HTERT RPE-1 (cell line): Measurements from ENCODE around the gene SUCLG2.

ENCODE experiments used
- in situ Hi-C: fragments of 300-500 bp; cut with MboI; formaldehyde crosslinking; loops from 4 replicates; pipeline ENCODE4 v1.14.3; 2020; ENCODE audit warnings: low sequenced_read_pairs

SUCLG2 gene

DNA sequence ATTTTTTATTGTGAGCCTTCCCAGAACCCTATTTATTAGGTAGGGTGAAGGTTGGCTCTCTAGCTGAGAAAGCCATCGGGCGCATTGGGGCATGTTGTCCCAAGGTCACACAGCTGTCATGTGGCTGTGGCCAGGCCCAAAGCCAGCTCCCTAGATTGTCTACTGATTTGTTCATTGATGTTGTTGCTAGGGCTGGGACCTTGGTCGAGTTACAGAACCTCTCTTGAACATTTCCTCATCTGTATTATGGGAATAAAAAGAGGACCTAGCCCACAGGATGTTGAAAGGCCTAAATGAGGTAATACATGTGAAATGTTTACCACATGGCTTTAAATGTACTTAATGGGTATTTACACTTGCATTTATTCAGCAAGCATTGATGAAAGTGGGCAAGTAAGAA lies 252.5 kb downstream of the SUCLG2 start:
- in situ Hi-C loops, result no loop called here

DNA sequence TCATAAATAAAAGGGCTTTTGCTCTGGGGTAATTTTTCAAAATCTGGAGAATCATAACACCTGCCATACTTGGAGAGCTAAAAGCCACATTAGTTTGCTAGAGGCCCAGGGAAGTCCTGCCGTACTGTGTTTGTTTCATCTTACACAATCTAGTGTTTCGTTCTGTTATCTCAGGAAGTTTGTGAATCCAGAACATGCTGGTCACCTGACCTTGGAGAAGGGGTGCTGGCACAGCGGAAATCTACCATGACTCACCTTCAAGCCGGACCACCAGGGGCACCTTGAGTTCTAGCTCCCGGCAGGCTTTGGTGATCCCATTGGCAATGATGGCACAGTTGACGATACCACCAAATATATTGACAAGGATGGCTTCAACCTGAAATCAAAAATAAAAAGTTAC lies 253.9 kb downstream of the SUCLG2 start:
- in situ Hi-C loops, result no loop called here

DNA sequence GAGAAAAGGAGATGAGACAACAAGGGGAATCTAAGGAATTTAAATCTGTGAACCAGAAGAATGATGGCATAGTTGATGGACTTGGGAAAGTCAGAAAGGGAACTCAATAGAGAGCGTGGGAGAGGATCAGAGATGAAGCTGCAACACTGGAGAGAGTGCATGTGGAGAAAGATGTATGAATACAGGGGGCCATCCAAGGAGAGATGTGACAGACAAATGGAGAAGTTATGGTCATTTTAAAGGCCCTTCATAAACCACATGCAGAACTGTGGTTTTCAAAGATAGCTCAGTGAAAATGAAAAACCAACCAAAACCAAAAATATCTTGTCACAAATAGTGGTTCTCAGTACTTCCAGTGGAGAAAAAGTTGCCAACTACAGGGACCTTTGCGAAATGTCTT lies 265.2 kb downstream of the SUCLG2 start:
- in situ Hi-C loops, result no loop called here

DNA sequence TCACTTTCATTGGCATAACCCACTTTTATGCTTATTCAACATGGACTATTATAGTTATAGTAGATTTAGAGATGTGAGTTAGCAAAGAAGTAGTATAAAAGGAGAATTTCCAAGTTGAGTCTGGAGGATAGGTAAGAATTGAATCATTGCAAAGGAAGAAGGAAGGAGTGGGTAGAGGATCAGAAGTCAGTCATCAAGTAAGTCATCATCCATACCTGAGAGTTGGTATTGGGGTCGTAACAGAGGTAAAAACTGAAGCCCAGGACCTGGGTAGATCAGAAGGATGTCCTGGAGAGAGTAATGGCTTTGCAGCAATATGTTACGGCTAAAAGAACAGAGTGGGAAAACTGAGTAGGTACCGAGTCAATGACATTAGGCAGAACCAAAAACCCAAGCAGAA lies 265.7 kb downstream of the SUCLG2 start:
- in situ Hi-C loops, result no loop called here

DNA sequence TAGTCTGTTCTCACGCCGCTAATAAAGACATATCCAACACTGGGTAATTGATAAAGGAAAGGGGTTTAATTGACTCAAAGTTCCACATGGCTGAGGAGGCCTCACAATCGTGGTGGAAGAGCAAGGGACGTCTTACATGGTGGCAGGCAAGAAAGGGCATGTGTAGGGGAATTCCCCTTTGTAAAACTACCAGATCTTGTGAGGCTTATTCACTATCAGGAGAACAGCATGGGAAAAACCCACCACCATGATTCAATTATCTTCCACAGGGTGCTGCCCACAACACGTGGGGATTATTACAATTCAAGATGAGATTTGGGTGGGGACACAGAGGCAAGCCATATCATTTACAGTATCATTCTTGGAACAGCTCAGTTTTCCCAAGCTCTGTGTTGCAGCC lies 268.0 kb downstream of the SUCLG2 start:
- in situ Hi-C loops, result no loop called here

DNA sequence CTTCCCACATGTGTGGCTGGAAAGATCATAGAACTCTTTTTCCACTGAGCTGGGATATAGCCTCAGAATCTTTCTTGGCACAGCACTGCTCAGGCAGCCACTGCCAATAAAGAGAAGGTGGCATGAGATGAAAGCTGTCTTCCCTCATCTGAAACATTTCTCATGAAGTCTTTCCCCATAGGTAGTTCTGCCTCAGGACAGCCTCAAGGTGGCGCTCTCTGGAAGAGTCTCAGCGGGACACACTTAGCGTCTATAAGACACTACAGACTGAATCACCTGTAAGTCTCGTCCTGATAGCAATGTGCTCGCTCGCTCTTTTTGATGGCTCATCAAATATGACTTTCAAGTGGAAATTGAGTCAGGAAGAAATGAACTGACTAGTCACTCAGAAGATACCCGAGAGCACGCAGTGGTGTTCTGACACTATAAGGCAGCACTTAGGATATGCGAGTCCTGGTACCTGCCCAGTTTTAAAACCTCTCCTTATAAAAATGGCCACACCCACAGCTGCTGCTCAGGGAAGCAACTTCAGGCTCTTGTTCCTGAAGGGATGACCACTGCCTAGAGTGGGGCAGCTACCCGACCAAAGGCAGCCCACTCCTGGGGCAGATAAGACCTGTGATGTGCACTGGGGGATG lies 269.5 kb downstream of the SUCLG2 start:
- in situ Hi-C loops, result no loop called here

DNA sequence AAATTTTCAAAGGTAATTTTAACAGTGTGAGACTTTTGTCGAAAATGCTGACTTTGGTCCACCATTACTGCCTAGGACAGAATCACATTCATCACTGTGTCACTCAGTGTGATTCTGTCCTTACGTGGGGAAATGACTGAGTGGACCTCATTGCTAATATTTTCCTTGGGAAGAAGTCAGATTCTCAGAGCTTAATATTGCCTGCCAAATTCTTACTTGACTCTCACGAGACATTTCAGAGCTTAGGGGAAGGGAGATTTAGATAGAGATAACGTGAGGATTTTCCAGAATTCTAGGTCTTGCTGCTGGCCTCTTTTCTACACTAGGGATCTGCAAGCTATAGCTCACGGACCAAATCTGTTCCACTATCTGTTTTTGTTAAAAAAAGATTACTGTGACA lies 270.4 kb downstream of the SUCLG2 start:
- in situ Hi-C loops, result no loop called here

DNA sequence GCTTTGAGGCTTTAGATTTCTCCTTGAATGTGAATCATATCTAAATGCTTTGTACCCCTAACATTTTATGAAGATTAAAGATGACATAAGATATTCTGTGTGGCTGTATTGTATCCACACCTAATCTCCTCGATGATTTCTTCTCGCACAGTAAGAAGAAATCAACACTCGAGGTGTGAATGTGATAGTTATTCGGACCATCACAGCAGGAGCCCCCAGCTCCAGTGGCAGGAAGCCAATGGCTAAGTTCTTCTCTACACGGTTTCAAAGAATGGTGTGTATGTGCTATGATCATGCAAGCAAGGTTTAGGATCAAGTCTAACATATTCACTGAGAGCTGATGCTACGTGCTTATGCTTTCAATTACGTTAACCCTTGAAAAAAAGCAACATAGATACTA lies 271.0 kb downstream of the SUCLG2 start:
- in situ Hi-C loops, result no loop called here

DNA sequence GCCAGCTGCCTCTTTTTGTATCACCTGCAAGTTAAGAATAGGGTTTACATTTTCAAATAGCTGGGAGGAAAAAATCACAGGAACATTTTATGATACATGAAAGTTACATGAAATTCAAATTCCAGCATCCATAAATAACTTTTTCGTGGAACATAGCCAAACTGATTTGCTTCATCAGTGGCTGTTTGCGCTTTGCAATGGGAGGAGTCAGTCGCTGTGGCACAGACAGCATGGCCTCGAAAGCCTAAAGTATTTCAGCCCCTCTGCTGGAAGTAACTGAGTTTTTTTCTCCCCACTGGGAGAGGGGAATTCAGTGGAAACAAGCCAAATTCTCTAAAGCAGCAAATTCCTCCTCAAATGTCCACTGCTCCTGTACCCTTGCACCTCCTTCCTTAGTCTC lies 271.9 kb downstream of the SUCLG2 start:
- in situ Hi-C loops, result no loop called here

DNA sequence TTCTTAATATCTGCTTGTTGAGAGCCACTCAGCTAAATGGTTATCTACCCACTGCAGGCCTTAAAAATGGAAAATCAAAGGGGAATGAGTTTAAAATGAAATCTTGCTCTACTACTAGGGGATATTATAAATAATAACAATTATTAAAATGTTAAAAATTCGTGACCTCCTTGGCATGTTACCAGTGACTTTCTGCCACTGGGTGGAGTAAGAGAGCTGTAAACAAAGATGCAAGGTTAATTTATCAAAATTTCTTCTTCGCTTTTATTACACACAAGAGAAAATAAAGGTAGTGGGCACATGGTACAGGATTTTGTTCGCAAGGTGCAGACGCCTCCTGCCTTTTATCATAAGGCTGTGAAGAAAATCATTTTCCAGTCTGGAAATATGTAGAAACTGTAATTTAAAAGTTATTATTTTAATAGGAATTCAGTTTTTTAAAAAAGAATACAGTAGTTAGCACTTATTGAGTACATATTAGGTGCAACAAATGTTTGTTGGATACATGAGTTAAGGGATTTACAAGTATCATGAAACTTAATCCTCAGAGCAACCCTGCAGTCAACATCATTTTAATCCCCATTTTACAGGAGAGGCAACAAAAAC lies 272.6 kb downstream of the SUCLG2 start:
- in situ Hi-C loops, result no loop called here

DNA sequence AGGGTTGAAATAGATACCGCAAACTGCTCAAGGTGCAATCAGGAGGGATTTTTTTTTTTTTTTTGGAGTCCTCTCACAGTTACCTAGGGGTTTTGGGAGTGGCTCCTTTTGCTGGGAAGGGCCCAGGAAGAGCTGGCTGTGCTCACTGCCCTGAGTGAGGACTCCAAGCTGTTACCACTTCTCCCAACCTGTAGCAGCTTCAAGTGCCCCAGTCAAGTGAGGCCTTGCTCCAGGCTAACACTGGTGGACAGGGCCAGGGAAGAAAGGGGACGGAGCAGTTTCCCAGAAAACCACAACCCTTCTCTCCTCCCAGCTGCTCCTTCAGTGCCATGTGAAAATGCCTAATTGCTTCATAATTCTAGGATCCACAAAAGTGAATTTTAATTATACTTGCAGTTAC lies 274.3 kb downstream of the SUCLG2 start:
- in situ Hi-C loops, result no loop called here

DNA sequence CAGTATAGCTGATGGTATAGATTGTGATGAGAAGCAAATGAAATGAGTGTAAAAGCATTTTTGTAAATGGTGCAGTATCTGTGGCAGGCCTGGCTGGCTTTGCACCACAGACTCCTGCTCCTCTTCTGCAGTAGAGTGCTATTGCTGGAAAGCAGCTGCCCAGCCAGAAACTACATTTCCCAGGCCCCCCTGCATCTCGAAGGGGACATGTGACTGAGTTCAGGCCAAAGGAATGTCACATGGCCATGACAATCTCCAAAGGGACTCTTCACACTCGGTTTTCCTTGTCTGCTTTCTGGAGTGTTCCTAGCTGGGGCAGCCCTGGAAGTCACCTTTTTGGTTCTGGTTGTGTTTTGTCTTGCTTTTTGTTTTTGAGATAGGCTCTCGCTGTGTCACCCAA lies 277.1 kb downstream of the SUCLG2 start:
- in situ Hi-C loops, result no loop called here

DNA sequence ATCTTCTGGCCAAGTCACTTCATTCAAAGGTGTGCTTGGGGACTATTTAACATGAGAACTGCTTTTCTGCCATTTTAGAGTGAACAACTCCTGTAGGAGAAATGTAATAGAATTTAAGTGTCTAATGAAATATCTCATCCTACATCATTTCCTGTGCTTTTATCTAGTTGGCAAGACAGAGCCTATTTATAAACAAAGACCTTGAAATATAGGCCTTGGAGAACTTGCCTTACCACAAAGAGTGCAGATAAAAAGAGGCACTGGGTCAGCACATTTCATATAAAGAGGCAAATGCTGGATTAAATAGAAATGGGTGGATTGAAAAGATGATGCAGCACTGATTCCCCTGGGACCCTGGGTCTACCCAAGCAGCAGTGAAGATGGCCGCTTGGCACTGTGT lies 278.0 kb downstream of the SUCLG2 start:
- in situ Hi-C loops, result no loop called here

DNA sequence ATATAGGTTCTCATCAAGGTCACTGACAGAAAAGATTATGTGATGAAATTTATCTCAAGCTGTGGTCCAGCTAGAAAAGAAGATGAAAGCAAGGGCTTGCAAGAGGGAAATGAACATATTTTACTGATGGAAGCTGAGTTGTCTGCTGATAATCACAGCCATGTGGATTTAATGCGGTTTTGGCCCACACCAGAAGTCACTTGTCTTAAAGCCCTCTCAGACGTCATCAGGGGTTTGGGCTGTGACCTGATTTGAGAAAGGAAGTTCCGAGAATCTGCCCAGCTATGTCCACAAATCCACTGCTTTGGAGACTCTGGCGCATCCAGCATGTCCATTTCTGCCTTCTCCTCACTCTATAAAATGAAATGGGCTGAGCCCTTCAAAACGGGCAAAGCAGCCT lies 278.4 kb downstream of the SUCLG2 start:
- in situ Hi-C loops, result no loop called here

DNA sequence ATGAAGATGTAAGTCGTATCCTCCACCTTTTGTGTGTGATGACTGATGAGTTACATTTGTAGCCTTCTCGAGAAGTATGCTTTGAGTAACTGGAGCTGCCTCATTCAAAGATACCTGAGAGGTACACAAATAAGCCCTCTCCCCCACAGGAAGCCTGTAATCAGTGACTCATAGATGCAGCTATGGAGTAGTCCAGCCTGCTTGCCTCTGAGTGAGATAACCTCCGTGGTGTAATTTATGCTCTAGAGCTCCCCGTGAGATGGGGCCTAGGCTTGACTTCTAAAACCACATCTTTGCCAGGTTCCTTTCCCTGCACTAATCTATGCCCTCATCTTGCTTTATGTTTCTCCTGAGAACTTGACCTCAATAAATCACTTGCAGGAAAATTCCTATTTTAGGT lies 291.7 kb downstream of the SUCLG2 start:
- in situ Hi-C loops, result no loop called here

DNA sequence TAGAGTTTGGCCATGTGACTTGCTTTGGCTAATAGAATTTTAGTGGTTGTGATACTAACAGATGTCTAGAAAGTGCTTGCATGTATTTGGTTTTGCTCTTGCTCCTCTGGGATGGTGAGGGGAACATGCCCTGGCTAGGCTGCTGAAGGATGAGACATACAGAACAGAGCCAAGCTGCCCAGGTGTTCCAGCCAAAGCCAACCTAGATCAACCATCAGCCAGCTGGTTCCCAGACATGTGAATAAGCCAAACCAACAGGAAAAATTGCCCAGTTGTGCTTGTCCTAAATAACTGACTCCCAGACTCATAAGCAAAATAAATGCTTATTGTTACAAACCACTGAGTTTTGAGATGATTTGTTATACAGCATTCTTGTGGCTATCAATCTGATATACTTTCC lies 292.6 kb downstream of the SUCLG2 start:
- in situ Hi-C loops, result no loop called here

DNA sequence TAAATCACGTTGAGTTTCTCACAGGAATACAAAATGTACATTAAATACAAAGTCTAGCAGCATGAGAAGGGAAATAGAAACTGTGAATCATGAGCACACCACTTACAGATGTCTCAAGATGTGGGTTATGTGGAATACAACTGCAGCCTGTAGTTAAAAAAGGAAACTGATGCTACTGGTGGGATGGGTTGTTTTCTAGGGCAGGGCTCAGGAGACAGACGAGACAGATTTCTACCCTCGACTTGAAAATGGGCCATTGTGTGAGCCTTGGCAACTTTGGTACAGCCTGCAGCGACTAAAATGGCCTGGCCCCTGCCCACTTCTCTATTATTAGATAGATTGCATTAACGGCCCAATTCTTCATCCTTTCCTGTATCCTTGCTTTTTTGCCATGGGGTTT lies 293.1 kb downstream of the SUCLG2 start:
- in situ Hi-C loops, result no loop called here

DNA sequence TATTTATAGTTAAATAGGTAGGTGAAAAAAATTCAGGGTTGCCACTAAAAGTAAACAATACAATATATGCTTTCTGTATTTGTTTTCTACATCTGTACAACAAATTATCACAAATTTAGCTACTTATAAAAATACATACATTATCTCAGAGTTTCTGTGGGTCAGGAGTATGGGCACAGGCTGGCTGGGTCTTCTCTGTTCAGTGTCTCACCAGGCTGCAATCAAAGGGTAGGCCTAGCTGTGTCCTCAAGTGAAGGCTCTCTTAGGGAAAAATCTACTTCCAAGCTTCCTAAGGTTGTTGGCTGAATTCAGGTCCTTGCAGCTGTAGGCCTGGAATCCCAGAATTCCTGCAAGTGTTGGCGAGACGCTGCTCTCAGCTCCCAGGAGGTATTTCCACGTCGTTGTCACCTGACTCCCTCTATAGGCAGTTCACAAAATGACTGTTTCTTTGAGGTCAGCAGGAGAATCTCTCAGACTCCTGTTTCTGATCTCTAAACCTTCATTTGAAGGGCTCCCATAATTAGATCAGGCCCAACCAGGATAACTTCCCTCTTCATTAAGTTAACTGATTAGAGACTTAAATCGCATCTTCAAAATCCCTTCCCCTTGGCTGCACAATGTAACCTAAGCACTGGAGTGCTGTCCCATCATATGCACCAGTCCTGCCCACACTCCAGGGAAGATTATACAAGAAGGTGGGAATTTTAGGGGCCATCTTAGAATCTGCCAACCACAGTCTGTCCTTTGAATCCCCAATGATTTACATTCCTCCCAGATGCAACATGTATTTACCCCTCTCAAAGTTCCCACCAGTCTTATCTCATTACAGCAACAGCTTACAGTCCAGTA lies 296.6 kb downstream of the SUCLG2 start:
- in situ Hi-C loops, result no loop called here

DNA sequence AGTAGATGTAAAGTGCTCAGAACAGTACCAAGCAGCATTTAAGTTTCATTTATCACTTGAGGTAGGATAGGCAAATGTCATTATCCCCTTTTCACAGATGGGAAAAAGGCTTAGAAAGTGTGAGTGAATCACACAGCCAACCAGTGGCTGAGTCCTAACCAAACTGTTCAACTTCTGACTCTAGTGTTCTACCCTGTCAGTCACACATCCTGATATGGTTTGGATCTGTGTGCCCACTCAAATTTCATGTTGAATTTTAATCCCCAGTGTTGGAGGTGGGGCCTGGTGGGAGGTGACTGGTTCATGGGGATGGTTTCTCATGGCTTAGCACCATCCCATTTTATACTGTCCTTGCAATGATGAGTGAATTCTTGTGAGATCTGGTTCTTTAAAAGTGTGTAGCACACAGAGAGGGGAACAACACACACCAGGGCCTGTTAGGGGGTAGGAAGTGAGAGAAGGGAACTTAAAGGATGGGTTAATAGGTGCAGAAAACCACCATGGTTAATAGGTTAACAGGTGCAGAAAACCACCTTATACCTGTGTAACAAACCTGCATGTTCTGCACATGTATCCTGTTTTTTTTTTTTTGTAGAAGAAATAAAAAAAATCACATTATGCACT lies 304.7 kb downstream of the SUCLG2 start:
- in situ Hi-C loops, result no loop called here

DNA sequence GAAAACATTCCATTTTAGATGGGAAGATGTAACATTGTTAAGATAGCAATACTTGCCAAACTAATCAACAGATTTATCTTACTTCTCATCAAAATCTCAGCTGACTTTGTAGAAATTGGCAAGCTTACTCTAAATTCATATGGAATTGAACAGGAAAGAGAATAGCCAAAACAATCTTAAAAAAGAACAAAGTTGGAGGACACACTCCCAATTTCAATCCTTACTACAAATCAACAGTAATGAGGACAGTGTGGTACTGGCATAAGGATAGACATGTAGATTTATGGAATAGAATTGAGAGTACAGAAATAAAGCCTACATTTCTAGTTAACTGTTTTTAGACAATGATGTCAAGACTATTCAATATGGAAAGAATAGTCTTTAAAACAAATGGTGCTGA lies 308.3 kb downstream of the SUCLG2 start:
- in situ Hi-C loops, result no loop called here

DNA sequence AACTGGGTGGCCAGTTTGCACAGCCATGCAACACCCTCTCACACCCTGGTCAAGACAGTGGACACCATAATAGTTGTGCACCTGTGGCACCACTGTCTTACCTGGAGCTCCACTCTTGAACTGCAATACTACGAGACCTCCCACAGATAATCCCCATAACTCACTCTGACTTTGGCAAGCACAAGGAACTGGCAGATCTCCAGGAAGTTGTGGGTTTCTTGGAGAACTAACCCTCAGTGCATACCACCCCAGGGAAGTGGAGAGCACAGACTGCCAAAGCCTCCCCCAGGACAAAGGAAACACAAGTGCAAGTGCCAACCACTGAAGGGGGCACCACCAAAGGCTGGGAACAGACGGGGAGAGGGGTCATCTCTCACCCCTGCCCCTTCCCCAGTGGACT lies 318.6 kb downstream of the SUCLG2 start:
- in situ Hi-C loops, result no loop called here

DNA sequence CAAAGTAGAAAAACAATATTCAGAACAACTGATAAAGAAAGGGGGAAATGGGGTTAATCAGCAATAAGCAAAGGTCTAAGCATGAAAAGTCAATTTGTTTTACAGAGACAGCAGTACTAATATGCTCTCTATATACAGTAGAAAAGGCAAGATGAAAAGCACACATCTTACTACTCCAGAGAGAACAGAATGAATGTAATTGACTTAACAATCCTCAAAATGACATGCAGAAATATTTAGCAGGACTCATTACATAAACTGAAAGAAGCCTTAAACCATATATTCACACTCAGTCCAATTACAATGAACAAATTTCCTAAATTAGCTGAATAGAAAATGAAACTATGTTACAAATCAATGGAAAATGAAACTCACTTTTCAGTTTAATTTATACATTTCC lies 319.8 kb downstream of the SUCLG2 start:
- in situ Hi-C loops, result no loop called here
